Measurements from ENCODE around the gene OR51V1.

DNA sequence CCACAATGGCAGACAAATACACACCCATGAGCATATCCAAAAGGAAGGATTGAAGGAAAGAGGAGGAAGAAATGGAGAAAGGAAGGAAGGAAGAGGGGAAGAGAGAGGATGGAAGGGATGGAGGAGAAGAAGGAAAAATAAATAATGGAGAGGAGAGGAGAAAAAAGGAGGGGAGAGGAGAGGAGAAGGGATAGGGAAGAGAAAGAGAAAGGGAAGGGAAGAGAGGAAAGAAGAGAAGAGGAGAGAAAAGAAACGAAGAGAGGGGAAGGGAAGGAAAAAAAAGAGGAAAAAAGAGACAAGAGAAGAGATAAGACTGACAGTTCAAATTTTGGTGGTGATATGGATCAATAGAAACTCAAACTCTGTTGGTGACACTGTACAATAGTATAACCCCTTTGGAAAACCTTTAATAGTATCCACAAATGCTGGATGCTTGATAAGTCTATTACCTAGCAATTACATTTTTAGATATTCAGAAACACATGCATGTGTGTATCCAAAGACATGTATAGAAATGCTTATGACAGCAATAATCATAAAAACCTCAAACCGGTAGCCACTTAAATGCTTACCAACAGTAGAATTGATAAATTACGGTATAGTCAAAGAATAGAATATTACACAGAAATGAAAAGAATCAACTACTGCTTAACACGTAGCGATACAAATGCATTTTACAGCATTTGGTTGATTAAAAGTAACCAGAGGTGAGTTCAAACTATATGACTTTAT lies 35.0 kb upstream of the OR51V1 start:
- TF ChIP-seq, protein P1, sequence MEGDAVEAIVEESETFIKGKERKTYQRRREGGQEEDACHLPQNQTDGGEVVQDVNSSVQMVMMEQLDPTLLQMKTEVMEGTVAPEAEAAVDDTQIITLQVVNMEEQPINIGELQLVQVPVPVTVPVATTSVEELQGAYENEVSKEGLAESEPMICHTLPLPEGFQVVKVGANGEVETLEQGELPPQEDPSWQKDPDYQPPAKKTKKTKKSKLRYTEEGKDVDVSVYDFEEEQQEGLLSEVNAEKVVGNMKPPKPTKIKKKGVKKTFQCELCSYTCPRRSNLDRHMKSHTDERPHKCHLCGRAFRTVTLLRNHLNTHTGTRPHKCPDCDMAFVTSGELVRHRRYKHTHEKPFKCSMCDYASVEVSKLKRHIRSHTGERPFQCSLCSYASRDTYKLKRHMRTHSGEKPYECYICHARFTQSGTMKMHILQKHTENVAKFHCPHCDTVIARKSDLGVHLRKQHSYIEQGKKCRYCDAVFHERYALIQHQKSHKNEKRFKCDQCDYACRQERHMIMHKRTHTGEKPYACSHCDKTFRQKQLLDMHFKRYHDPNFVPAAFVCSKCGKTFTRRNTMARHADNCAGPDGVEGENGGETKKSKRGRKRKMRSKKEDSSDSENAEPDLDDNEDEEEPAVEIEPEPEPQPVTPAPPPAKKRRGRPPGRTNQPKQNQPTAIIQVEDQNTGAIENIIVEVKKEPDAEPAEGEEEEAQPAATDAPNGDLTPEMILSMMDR (IDR thresholded peaks at IDR 0.05; ENCODE audit: low read depth, low read length), result no peak
- TF ChIP-seq POLR2A (IDR thresholded peaks at IDR 0.05; ENCODE audit: extremely low read depth, insufficient read length), result no peak
- TF ChIP-seq, protein P2, sequence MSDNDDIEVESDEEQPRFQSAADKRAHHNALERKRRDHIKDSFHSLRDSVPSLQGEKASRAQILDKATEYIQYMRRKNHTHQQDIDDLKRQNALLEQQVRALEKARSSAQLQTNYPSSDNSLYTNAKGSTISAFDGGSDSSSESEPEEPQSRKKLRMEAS (IDR thresholded peaks at IDR 0.05; ENCODE audit: low read depth, low read length), result no peak

Measured in NB4 (cell line).